Right forelimb (tissue), 1 donor: ENCODE results near the gene AVPI1.

Experiments
- DNase-seq: peaks from one replicate; pipeline ENCODE4 v3.0.0-alpha.2; 2018

The AVPI1 gene

GRCh38 chr10:97686962-97687784 lies at the start of gene AVPI1:
TSS of gene AVPI1 (minus strand) at chr10:97687241. CDS start at chr10:97679905, 7,336 bp downstream.
- peak; percentile 97 for DNase-seq

- DNase-seq: no peak
Observed at GRCh38 chr10:97736403-97736901, 49.4 kb upstream of the AVPI1 start.

GRCh38 chr10:97734021-97734420 lies 47.0 kb upstream of the AVPI1 start:
- DNase-seq: no peak

- DNase-seq: no peak
Observed at GRCh38 chr10:97733256-97733655, 46.2 kb upstream of the AVPI1 start.

GRCh38 chr10:97732052-97732359 lies 45.0 kb upstream of the AVPI1 start:
- DNase-seq: no peak

- DNase-seq: peak; percentile 82
Observed at GRCh38 chr10:97731346-97732051, 44.5 kb upstream of the AVPI1 start.

- no peak for DNase-seq
Observed at GRCh38 chr10:97729014-97729413, 42.0 kb upstream of the AVPI1 start.

GRCh38 chr10:97726636-97727178 lies 39.7 kb upstream of the AVPI1 start:
- DNase-seq: no peak

GRCh38 chr10:97724341-97724941 lies 37.4 kb upstream of the AVPI1 start:
- DNase-seq: no peak

- DNase-seq: no peak
Observed at GRCh38 chr10:97723001-97723400, 36.0 kb upstream of the AVPI1 start.

GRCh38 chr10:97721871-97722780 lies 35.1 kb upstream of the AVPI1 start:
- no peak for DNase-seq

- DNase-seq: no peak
Observed at GRCh38 chr10:97719602-97720001, 32.6 kb upstream of the AVPI1 start.

GRCh38 chr10:97718659-97719142 lies 31.7 kb upstream of the AVPI1 start:
- no peak for DNase-seq

- no peak for DNase-seq
Observed at GRCh38 chr10:97718178-97718577, 31.1 kb upstream of the AVPI1 start.

GRCh38 chr10:97717627-97718026 lies 30.6 kb upstream of the AVPI1 start:
- no peak for DNase-seq

- no peak for DNase-seq
Observed at GRCh38 chr10:97715259-97715874, 28.3 kb upstream of the AVPI1 start.

- DNase-seq: peak; percentile 87
Observed at GRCh38 chr10:97714401-97715258, 27.6 kb upstream of the AVPI1 start.

- DNase-seq: peak; percentile 80
Observed at GRCh38 chr10:97713826-97714400, 26.9 kb upstream of the AVPI1 start.

- peak; percentile 94 for DNase-seq
Observed at GRCh38 chr10:97713339-97713825, 26.3 kb upstream of the AVPI1 start, which contains the start of gene MARVELD1. TSS of gene MARVELD1 (plus strand) at chr10:97713730. CDS start at chr10:97713877, 147 bp downstream.
